ENCODE results near the gene CAV1.
"Not testable (repeated sequence)": the region's sequence is repeated elsewhere in the genome, so short reads cannot be mapped to it uniquely, and the experiment has no call there.

Gene CAV1

GRCh38 chr7:116583653-116584052 is 58.8 kb downstream of the CAV1 start:
- DNase-seq = no peak

GRCh38 chr7:116584721-116585120 is 59.9 kb downstream of the CAV1 start:
- DNase-seq = no peak

- no peak for DNase-seq
Measured at GRCh38 chr7:116585392-116585791, 60.6 kb downstream of the CAV1 start.

- no peak for DNase-seq
Measured at GRCh38 chr7:116585967-116586366, 61.1 kb downstream of the CAV1 start.

GRCh38 chr7:116587200-116587599 is 62.4 kb downstream of the CAV1 start:
- not testable (repeated sequence) for DNase-seq

GRCh38 chr7:116588225-116588624 is 63.4 kb downstream of the CAV1 start:
- no peak for DNase-seq

GRCh38 chr7:116588641-116589594 is 64.1 kb downstream of the CAV1 start:
- DNase-seq = peak; percentile 20

- DNase-seq = no peak
Measured at GRCh38 chr7:116591202-116592040, 66.6 kb downstream of the CAV1 start.

- no peak for DNase-seq
Measured at GRCh38 chr7:116592041-116592355, 67.2 kb downstream of the CAV1 start.

- DNase-seq = no peak
Measured at GRCh38 chr7:116592445-116592844, 67.6 kb downstream of the CAV1 start.

GRCh38 chr7:116593359-116594075 is 68.7 kb downstream of the CAV1 start:
- no peak for DNase-seq

- DNase-seq = no peak
Measured at GRCh38 chr7:116595063-116595462, 70.2 kb downstream of the CAV1 start.

GRCh38 chr7:116597384-116597783 is 72.5 kb downstream of the CAV1 start:
- no peak for DNase-seq

- no peak for DNase-seq
Measured at GRCh38 chr7:116598278-116598677, 73.4 kb downstream of the CAV1 start.

GRCh38 chr7:116598861-116599260 is 74.0 kb downstream of the CAV1 start:
- DNase-seq = no peak

- no peak for DNase-seq
Measured at GRCh38 chr7:116601426-116601825, 76.6 kb downstream of the CAV1 start.

- DNase-seq = no peak
Measured at GRCh38 chr7:116607299-116607698, 82.5 kb downstream of the CAV1 start.

- DNase-seq = no peak
Measured at GRCh38 chr7:116610210-116610609, 85.4 kb downstream of the CAV1 start.

- no peak for DNase-seq
Measured at GRCh38 chr7:116610721-116611120, 85.9 kb downstream of the CAV1 start.

All from NCI-H1417 treated with DMSO at 0.1 percent for 48 hours (cell line).